ENCODE measurements around the gene HAPSTR1. TPM values are rescaled to one million over a fixed set of nuclear protein-coding genes. Genes with fewer than 3 reads are reported as not detected.
A peak's percentile ranks its signal among the peaks of the same experiment; 100 is the strongest.
"Not testable (repeated sequence)": the region's sequence is repeated elsewhere in the genome, so short reads cannot be mapped to it uniquely, and the experiment has no call there.

Gene HAPSTR1
- polyA plus RNA-seq, 2 donors: 11.4 to 14.2 TPM

DNA sequence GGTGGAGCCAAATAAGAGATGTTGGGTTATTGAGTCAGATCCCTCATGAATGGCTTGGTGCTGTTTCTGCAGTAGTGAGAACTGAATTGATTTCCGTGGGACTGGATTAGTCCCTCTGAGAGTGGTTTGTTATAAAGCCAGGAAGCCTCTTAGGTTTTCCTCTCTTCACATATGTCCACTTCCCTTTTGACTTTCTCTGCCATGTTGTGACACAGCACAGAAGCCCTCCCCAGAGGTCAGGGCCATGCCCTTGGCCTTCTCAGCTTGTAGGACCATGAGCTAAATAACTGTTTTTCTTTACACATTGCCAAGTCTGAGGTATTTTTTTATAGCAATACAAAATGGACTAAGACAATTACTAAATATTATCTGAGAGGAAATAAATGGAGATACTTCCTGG lies 10.3 kb upstream of the HAPSTR1 start:
- WGBS, 2 donors: 71 to 74% methylated on average over 1 of the region's 1 CpG
- H3K4me1 ChIP-seq (ENCODE audit: control insufficient read depth in 2 of 2, insufficient read depth in 2 of 2, low read length in 1 of 2): no peaks in the 10 kb centered on the region
- no peaks in the 10 kb centered on the region for H3K9me3 ChIP-seq (ENCODE audit: control insufficient read depth in 2 of 2, insufficient read depth in 1 of 2, low read depth in 1 of 2, low read length in 1 of 2)
- H3K4me3 ChIP-seq (ENCODE audit: low read depth in 1 of 2, low read length in 2 of 2): no peak overlapping the region
- H3K27me3 ChIP-seq (ENCODE audit: control insufficient read depth in 1 of 2, insufficient read depth in 2 of 2, low read length in 2 of 2): no peaks in the 10 kb centered on the region
- no peaks in the 10 kb centered on the region for H3K36me3 ChIP-seq (ENCODE audit: control insufficient read depth in 2 of 2, insufficient read depth in 2 of 2, low read length in 1 of 2)
- no peak overlapping the region for H3K27ac ChIP-seq (ENCODE audit: low read depth in 2 of 2, low read length in 1 of 2)

GRCh38 chr16:9081843-9082242 lies 9.6 kb upstream of the HAPSTR1 start:
- Histone ChIP-seq H3K4me1 (ENCODE audit: control insufficient read depth in 2 of 2, insufficient read depth in 2 of 2, low read length in 1 of 2) (no peaks in the 10 kb centered on the region), H3K4me3 (ENCODE audit: low read depth in 1 of 2, low read length in 2 of 2) (no peak overlapping the region), H3K27me3 (ENCODE audit: control insufficient read depth in 1 of 2, insufficient read depth in 2 of 2, low read length in 2 of 2) (no peaks in the 10 kb centered on the region), H3K36me3 (ENCODE audit: control insufficient read depth in 2 of 2, insufficient read depth in 2 of 2, low read length in 1 of 2) (no peaks in the 10 kb centered on the region), H3K27ac (ENCODE audit: low read depth in 2 of 2, low read length in 1 of 2) (no peak overlapping the region), H3K9me3 (ENCODE audit: control insufficient read depth in 2 of 2, insufficient read depth in 1 of 2, low read depth in 1 of 2, low read length in 1 of 2) (no peaks in the 10 kb centered on the region)
- WGBS, 2 donors: 74 to 77% methylated on average over 6 of the region's 6 CpGs

- Histone ChIP-seq H3K4me1 (ENCODE audit: control insufficient read depth in 2 of 2, insufficient read depth in 2 of 2, low read length in 1 of 2) (no peaks in the 10 kb centered on the region), H3K27ac (ENCODE audit: low read depth in 2 of 2, low read length in 1 of 2) (no peak overlapping the region), H3K9me3 (ENCODE audit: control insufficient read depth in 2 of 2, insufficient read depth in 1 of 2, low read depth in 1 of 2, low read length in 1 of 2) (no peaks in the 10 kb centered on the region), H3K27me3 (ENCODE audit: control insufficient read depth in 1 of 2, insufficient read depth in 2 of 2, low read length in 2 of 2) (no peaks in the 10 kb centered on the region), H3K36me3 (ENCODE audit: control insufficient read depth in 2 of 2, insufficient read depth in 2 of 2, low read length in 1 of 2) (no peaks in the 10 kb centered on the region), H3K4me3 (ENCODE audit: low read depth in 1 of 2, low read length in 2 of 2) (no peak overlapping the region)
- 80 to 87% methylated on average over 7 of the region's 7 CpGs for WGBS, 2 donors
Observed at GRCh38 chr16:9082422-9082821, 9.0 kb upstream of the HAPSTR1 start.

- WGBS, 2 donors: 84 to 86% methylated on average over 7 of the region's 7 CpGs
Observed at GRCh38 chr16:9087733-9088132, 3.7 kb upstream of the HAPSTR1 start.

DNA sequence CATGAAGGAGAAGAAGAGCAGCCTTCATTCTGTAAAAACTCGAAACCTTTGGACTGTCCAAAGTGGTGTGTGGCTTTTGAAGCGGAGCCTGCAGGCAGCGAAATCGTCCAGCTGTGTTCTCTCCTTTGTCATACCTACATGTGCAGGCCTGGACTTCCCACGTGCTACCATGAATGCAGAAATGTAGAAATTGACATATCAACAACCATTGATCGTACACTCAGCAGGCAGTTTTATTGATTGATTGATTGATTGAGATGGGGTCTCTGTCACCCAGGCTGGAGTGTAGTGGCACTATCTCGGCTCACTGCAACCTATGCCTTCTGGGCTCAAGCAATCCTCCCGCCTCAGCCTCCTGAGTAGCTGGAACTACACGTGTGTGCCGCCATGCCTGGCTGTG lies 2.6 kb upstream of the HAPSTR1 start:
- H3K36me3 ChIP-seq (ENCODE audit: control insufficient read depth in 2 of 2, insufficient read depth in 2 of 2, low read length in 1 of 2): no peaks in the 10 kb centered on the region
- H3K4me1 ChIP-seq (ENCODE audit: control insufficient read depth in 2 of 2, insufficient read depth in 2 of 2, low read length in 1 of 2): no peaks in the 10 kb centered on the region
- no peak overlapping the region for H3K4me3 ChIP-seq (ENCODE audit: low read depth in 1 of 2, low read length in 2 of 2)
- no peak overlapping the region for H3K27ac ChIP-seq (ENCODE audit: low read depth in 2 of 2, low read length in 1 of 2)
- H3K27me3 ChIP-seq (ENCODE audit: control insufficient read depth in 1 of 2, insufficient read depth in 2 of 2, low read length in 2 of 2): no peaks in the 10 kb centered on the region
- WGBS, 2 donors: 86 to 88% methylated on average over 10 of the region's 10 CpGs
- H3K9me3 ChIP-seq (ENCODE audit: control insufficient read depth in 2 of 2, insufficient read depth in 1 of 2, low read depth in 1 of 2, low read length in 1 of 2): no peaks in the 10 kb centered on the region

More at GRCh38 chr16:9087733-9088132, 3.7 kb upstream of the HAPSTR1 start:
- not testable (repeated sequence) for H3K27me3 ChIP-seq (ENCODE audit: control insufficient read depth in 1 of 2, insufficient read depth in 2 of 2, low read length in 2 of 2); H3K4me3 ChIP-seq (ENCODE audit: low read depth in 1 of 2, low read length in 2 of 2); H3K9me3 ChIP-seq (ENCODE audit: control insufficient read depth in 2 of 2, insufficient read depth in 1 of 2, low read depth in 1 of 2, low read length in 1 of 2); H3K27ac ChIP-seq (ENCODE audit: low read depth in 2 of 2, low read length in 1 of 2); H3K36me3 ChIP-seq (ENCODE audit: control insufficient read depth in 2 of 2, insufficient read depth in 2 of 2, low read length in 1 of 2); H3K4me1 ChIP-seq (ENCODE audit: control insufficient read depth in 2 of 2, insufficient read depth in 2 of 2, low read length in 1 of 2)

- H3K9me3 ChIP-seq (ENCODE audit: control insufficient read depth in 2 of 2, insufficient read depth in 1 of 2, low read depth in 1 of 2, low read length in 1 of 2): no peaks in the 10 kb centered on the region
- WGBS, 2 donors: 88 to 90% methylated on average over 6 of the region's 6 CpGs
- no peak overlapping the region for H3K27ac ChIP-seq (ENCODE audit: low read depth in 2 of 2, low read length in 1 of 2)
- no peaks in the 10 kb centered on the region for H3K27me3 ChIP-seq (ENCODE audit: control insufficient read depth in 1 of 2, insufficient read depth in 2 of 2, low read length in 2 of 2)
- H3K36me3 ChIP-seq (ENCODE audit: control insufficient read depth in 2 of 2, insufficient read depth in 2 of 2, low read length in 1 of 2): peaks cover 0 to 3% of the 10 kb centered on the region in 2 donors
- H3K4me3 ChIP-seq (ENCODE audit: low read depth in 1 of 2, low read length in 2 of 2): no peak overlapping the region
- no peaks in the 10 kb centered on the region for H3K4me1 ChIP-seq (ENCODE audit: control insufficient read depth in 2 of 2, insufficient read depth in 2 of 2, low read length in 1 of 2)
Observed at GRCh38 chr16:9089660-9090059, 1.8 kb upstream of the HAPSTR1 start.

DNA sequence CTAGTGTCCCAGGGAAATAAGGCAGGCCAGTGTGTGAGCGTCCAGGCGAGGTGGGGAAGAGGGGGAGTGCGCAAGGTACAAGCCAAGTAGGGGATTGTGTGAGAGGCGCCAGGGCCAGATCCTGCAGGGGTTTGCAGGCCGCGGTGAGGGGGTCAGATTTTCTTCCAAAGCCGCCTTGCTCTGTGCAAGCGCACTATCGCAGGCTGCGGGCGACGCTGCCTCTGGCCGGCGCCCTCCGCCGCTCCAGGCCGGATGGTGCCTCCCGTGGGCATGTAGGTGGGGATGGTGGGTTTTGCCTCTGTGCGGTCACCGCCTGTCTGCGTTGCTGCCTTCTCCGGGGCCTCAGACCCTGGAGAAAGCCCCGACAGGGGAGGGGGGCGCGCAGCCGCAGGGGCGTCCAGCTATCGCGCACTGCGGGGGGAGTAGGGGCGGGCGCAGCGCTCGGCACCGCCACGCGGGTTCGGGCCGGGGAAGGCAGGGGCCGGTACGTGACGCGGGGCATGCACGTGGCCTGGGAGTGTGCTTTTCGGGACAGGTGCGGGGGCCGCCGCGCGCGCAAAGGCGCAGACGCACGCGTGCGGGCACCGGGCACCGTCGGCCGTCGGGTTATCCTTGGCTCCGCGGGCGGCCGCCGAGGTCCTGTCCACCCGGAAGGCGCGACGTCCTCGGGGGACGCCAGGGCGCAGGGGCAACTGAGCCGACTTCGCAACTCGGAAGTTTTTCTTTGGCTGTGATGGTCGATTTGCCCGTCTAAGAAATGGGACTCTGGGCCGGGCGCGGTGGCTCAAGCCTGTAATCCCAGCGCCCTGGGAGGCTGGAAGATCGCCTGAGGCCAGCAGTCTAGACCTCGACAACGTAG lies 1.1 kb upstream of the HAPSTR1 start:
- WGBS, 2 donors: 6 to 9% methylated on average over 65 to 85 of the region's 85 CpGs
- Histone ChIP-seq H3K27ac (ENCODE audit: low read depth in 2 of 2, low read length in 1 of 2) (peak overlapping the region; percentile 57 to 92), H3K36me3 (ENCODE audit: control insufficient read depth in 2 of 2, insufficient read depth in 2 of 2, low read length in 1 of 2) (peaks cover 0 to 3% of the 10 kb centered on the region in 2 donors), H3K9me3 (ENCODE audit: control insufficient read depth in 2 of 2, insufficient read depth in 1 of 2, low read depth in 1 of 2, low read length in 1 of 2) (no peaks in the 10 kb centered on the region), H3K4me3 (ENCODE audit: low read depth in 1 of 2, low read length in 2 of 2) (peak overlapping the region; percentile 41 to 51), H3K4me1 (ENCODE audit: control insufficient read depth in 2 of 2, insufficient read depth in 2 of 2, low read length in 1 of 2) (no peaks in the 10 kb centered on the region), H3K27me3 (ENCODE audit: control insufficient read depth in 1 of 2, insufficient read depth in 2 of 2, low read length in 2 of 2) (no peaks in the 10 kb centered on the region)

DNA sequence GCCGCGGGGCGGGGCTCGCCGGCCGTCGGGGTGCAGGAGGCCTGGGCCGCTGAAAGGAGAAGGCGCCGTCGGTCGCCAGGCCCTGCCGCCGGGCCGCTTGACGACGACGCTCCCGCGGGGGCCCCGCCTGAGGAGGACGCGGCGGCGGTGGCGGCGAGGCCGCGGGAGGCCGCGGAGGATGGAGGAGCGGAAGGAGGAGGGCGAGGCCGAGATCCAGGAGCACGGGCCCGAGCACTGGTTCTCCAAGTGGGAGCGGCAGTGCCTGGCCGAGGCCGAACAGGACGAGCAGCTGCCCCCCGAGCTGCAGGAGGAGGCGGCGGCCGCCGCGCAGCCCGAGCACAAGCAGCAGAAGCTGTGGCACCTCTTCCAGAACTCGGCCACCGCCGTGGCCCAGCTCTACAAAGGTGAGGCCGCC lies 430 bp downstream of the HAPSTR1 start:
- peak overlapping the region; percentile 95 to 99 for H3K4me3 ChIP-seq (ENCODE audit: low read depth in 1 of 2, low read length in 2 of 2)
- no peaks in the 10 kb centered on the region for H3K4me1 ChIP-seq (ENCODE audit: control insufficient read depth in 2 of 2, insufficient read depth in 2 of 2, low read length in 1 of 2)
- H3K36me3 ChIP-seq (ENCODE audit: control insufficient read depth in 2 of 2, insufficient read depth in 2 of 2, low read length in 1 of 2): peaks cover 0 to 3% of the 10 kb centered on the region in 2 donors
- 0% methylated on average over 37 to 51 of the region's 51 CpGs for WGBS, 2 donors
- H3K27ac ChIP-seq (ENCODE audit: low read depth in 2 of 2, low read length in 1 of 2): peak overlapping the region; percentile 97 to 99
- no peaks in the 10 kb centered on the region for H3K9me3 ChIP-seq (ENCODE audit: control insufficient read depth in 2 of 2, insufficient read depth in 1 of 2, low read depth in 1 of 2, low read length in 1 of 2)
- H3K27me3 ChIP-seq (ENCODE audit: control insufficient read depth in 1 of 2, insufficient read depth in 2 of 2, low read length in 2 of 2): no peaks in the 10 kb centered on the region

DNA sequence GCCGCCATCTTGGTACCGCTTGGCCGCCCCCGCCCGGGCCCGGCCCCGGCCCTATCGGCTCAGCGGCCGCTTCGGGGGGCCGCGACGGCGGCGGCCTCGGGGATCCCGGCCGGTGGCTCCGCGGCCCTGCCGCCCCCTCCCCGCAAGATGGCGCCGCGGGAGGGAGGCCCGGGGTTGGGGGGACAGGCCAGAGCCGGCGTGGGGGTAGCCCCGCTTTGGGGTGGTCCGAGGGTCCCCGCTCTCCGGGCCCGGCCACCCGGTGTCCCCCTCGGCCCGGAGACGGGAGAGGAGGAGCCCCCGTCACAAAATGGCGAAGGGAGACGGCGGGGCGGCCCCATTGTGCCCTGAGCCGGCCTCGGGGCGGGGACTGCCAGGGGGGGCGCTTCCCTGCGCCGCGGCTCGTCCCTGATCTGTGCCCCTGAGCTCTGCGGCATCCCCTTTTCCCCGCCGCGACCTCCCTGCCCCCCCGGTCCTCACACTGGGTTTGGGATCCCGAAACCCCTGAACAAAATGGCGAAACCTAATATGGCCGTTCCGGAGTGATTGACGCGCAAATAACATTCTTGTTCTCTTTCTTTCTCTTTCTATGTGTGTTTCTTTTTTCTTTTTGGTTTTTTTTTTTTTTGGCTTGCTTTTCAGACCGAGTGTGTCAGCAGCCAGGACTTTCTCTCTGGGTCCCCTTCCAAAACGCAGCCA lies 986 bp downstream of the HAPSTR1 start:
- 1% methylated on average over 42 to 64 of the region's 64 CpGs for WGBS, 2 donors
- Histone ChIP-seq H3K4me1 (ENCODE audit: control insufficient read depth in 2 of 2, insufficient read depth in 2 of 2, low read length in 1 of 2) (peaks cover 0 to 5% of the 10 kb centered on the region in 2 donors), H3K9me3 (ENCODE audit: control insufficient read depth in 2 of 2, insufficient read depth in 1 of 2, low read depth in 1 of 2, low read length in 1 of 2) (no peaks in the 10 kb centered on the region), H3K27me3 (ENCODE audit: control insufficient read depth in 1 of 2, insufficient read depth in 2 of 2, low read length in 2 of 2) (no peaks in the 10 kb centered on the region), H3K36me3 (ENCODE audit: control insufficient read depth in 2 of 2, insufficient read depth in 2 of 2, low read length in 1 of 2) (peaks cover 2 to 3% of the 10 kb centered on the region in 2 donors), H3K27ac (ENCODE audit: low read depth in 2 of 2, low read length in 1 of 2) (peak overlapping the region; percentile 97 to 99), H3K4me3 (ENCODE audit: low read depth in 1 of 2, low read length in 2 of 2) (peak overlapping the region; percentile 95 to 99)
